ENCODE data around the gene MKNK2. TPM values are rescaled to one million over a fixed set of nuclear protein-coding genes. Genes with fewer than 3 reads are reported as not detected.

The MKNK2 gene
- total RNA-seq, 2 donors from 2014 or later: 90.3 to 107 TPM

GRCh38 chr19:2081873-2082810, 31.1 kb upstream of the MKNK2 start:
- Histone ChIP-seq H3K36me3 (peaks cover 26% of the 10 kb centered on the region), H3K4me1 (peaks cover 0 to 18% of the 10 kb centered on the region in 2 donors), H3K27ac (no peak overlapping the region), H3K27me3 (no peaks in the 10 kb centered on the region), H3K9me3 (no peaks in the 10 kb centered on the region), H3K4me3 (no peak overlapping the region)
- TF ChIP-seq, protein P1, sequence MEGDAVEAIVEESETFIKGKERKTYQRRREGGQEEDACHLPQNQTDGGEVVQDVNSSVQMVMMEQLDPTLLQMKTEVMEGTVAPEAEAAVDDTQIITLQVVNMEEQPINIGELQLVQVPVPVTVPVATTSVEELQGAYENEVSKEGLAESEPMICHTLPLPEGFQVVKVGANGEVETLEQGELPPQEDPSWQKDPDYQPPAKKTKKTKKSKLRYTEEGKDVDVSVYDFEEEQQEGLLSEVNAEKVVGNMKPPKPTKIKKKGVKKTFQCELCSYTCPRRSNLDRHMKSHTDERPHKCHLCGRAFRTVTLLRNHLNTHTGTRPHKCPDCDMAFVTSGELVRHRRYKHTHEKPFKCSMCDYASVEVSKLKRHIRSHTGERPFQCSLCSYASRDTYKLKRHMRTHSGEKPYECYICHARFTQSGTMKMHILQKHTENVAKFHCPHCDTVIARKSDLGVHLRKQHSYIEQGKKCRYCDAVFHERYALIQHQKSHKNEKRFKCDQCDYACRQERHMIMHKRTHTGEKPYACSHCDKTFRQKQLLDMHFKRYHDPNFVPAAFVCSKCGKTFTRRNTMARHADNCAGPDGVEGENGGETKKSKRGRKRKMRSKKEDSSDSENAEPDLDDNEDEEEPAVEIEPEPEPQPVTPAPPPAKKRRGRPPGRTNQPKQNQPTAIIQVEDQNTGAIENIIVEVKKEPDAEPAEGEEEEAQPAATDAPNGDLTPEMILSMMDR (IDR thresholded peaks at IDR 0.05): no peak
- DNase-seq (ENCODE audit: low spot score): no peak

DNA sequence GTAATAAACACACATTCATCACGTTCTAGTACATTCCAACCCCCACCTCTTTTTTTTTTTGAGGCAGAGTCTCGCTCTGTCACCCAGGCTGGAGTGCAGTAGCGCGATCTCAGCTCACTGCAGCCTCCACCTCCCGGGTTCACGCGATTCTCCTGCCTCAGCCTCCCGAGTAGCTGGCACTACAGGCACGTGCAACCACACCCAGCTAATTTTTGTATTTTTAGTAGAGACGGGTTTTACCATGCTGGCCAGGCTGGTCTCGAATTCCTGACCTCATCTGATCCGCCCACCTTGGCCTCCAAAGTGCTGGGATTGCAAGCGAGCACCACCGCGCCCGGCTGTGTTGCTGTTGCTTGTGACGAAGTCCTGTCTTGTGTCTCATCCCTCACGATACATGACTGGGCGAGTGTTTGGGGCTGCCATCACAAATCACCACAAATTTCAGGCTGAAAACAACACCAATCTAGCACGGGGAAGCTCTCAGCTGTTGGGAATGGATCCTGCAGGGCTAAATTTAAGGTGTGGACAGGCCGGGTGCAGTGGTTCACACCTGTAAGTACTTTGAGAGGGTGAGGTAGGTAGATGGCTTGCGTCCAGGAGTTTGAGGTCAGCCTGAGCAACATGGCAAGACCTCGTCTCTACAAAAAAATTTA, 29.4 kb upstream of the MKNK2 start:
- no peak for DNase-seq (ENCODE audit: low spot score)
- Histone ChIP-seq H3K27ac (no peak overlapping the region), H3K27me3 (no peaks in the 10 kb centered on the region), H3K9me3 (no peaks in the 10 kb centered on the region), H3K36me3 (peaks cover 40% of the 10 kb centered on the region), H3K4me3 (no peak overlapping the region), H3K4me1 (peaks cover 0 to 7% of the 10 kb centered on the region in 2 donors)
- TF ChIP-seq, protein P1 (IDR thresholded peaks at IDR 0.05): no peak

- TF ChIP-seq, protein P1 (IDR thresholded peaks at IDR 0.05): no peak
- Histone ChIP-seq H3K4me1 (peaks cover 0 to 7% of the 10 kb centered on the region in 2 donors), H3K27me3 (no peaks in the 10 kb centered on the region), H3K36me3 (peaks cover 46% of the 10 kb centered on the region), H3K9me3 (no peaks in the 10 kb centered on the region), H3K27ac (no peak overlapping the region), H3K4me3 (no peak overlapping the region)
- no peak for DNase-seq (ENCODE audit: low spot score)
Measured at GRCh38 chr19:2079865-2080301, 28.8 kb upstream of the MKNK2 start.

DNA sequence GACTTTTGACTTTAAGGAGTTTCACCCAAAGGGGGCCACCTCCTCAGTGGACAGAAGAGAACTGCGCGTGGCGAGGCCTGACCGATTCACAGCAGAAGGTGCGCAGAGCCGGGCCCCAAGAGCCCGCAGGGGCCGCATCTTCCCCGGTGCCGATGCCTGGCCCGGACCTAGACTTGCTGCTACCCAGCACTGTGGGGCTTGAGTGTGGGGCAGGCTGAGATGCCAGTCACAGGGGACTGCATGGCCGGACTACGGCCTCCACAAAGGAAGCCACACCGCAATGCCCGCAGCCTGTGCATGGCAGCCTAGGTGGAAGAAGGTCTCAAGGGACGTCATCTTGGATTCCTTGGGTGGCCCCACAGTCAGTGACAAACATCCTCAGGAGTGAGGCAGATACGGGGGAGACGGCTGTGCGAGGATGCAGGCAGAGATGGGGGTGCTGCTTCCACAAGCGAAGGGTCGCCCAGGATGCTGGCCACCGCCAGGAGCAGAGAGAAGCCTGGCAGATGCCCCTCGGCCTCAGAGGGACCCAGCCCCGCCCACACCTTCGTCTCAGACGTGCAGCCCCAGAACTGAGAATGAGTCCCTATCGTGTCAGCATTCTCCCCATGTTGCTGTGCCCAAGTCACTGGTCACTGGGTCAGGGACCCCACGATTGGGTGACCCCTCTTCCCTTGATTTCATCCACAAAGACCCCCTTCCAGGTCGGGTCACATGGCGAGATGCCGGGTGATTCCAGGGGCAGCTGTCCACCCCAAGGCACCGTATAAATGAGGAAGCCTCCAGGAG, 28.2 kb upstream of the MKNK2 start:
- DNase-seq (ENCODE audit: low spot score): no peak
- no peaks in the 10 kb centered on the region for H3K27me3 ChIP-seq
- H3K4me3 ChIP-seq: no peak overlapping the region
- H3K4me1 ChIP-seq: peaks cover 0 to 7% of the 10 kb centered on the region in 2 donors
- H3K36me3 ChIP-seq: peaks cover 52% of the 10 kb centered on the region
- TF ChIP-seq, protein P1 (IDR thresholded peaks at IDR 0.05): no peak
- no peak overlapping the region for H3K27ac ChIP-seq
- no peaks in the 10 kb centered on the region for H3K9me3 ChIP-seq

- no peak overlapping the region for H3K27ac ChIP-seq
- TF ChIP-seq, protein P1 (IDR thresholded peaks at IDR 0.05): no peak
- H3K27me3 ChIP-seq: no peaks in the 10 kb centered on the region
- H3K4me3 ChIP-seq: no peak overlapping the region
- H3K36me3 ChIP-seq: peaks cover 60% of the 10 kb centered on the region
- H3K9me3 ChIP-seq: no peaks in the 10 kb centered on the region
- DNase-seq (ENCODE audit: low spot score): no peak
- no peaks in the 10 kb centered on the region for H3K4me1 ChIP-seq
Measured at GRCh38 chr19:2077833-2078619, 27.0 kb upstream of the MKNK2 start.
